Astrocyte (in vitro differentiated cells and primary cell): Measurements from ENCODE around the gene PEX11A.

ENCODE experiments used
- CTCF ChIP-seq: IDR thresholded peaks from 2 replicates; pipeline ENCODE4 v1.5.1; 2011; ENCODE audit warnings: low read depth, mild to moderate bottlenecking, inconsistent platforms, low read length, moderate library complexity; ENCODE audit not compliant: insufficient read depth
- EZH2 ChIP-seq: IDR thresholded peaks from 2 replicates; pipeline ENCODE4 v1.6.1; 2012; ENCODE audit warnings: mild to moderate bottlenecking, low read length, inconsistent platforms; ENCODE audit not compliant: insufficient read depth

- TF ChIP-seq CTCF (no peak), EZH2 (no peak)
Measured at GRCh38 chr15:89642106-89642505, 48.4 kb downstream of the PEX11A start.
